DMS79 (cell line): Measurements from ENCODE around the gene RPL38.
"Not testable (repeated sequence)": the region's sequence is repeated elsewhere in the genome, so short reads cannot be mapped to it uniquely, and the experiment has no call there.

Source experiments
- DNase-seq: peaks from one replicate; lab custom pipeline; 2025; lab: John Stamatoyannopoulos, UW

The RPL38 gene

GRCh38 chr17:74185571-74186185 is 17.8 kb upstream of the RPL38 start:
- DNase-seq, result peak; percentile 3

- no peak for DNase-seq
Measured at GRCh38 chr17:74186498-74186897, 17.0 kb upstream of the RPL38 start.

- no peak for DNase-seq
Measured at GRCh38 chr17:74187761-74188160, 15.7 kb upstream of the RPL38 start.

- DNase-seq, result not testable (repeated sequence)
Measured at GRCh38 chr17:74188687-74189086, 14.8 kb upstream of the RPL38 start.

- DNase-seq, result no peak
Measured at GRCh38 chr17:74190154-74190553, 13.3 kb upstream of the RPL38 start.

GRCh38 chr17:74190807-74191406 is 12.6 kb upstream of the RPL38 start:
- DNase-seq, result no peak

GRCh38 chr17:74192950-74193781 is 10.3 kb upstream of the RPL38 start:
- peak; percentile 31 for DNase-seq

- no peak for DNase-seq
Measured at GRCh38 chr17:74194682-74195081, 8.8 kb upstream of the RPL38 start.

- no peak for DNase-seq
Measured at GRCh38 chr17:74196541-74197317, 6.7 kb upstream of the RPL38 start.

GRCh38 chr17:74197801-74198200 is 5.7 kb upstream of the RPL38 start:
- DNase-seq, result no peak

GRCh38 chr17:74198694-74199093 is 4.8 kb upstream of the RPL38 start:
- peak; percentile 15 for DNase-seq

- DNase-seq, result no peak
Measured at GRCh38 chr17:74199306-74200092, 4.0 kb upstream of the RPL38 start.

- no peak for DNase-seq
Measured at GRCh38 chr17:74200112-74200511, 3.4 kb upstream of the RPL38 start.

GRCh38 chr17:74201250-74201649 is 2.2 kb upstream of the RPL38 start:
- peak; percentile 52 for DNase-seq

- DNase-seq, result no peak
Measured at GRCh38 chr17:74201948-74202347, 1.5 kb upstream of the RPL38 start.

- peak; percentile 72 for DNase-seq
Measured at GRCh38 chr17:74202938-74203337, 540 bp upstream of the RPL38 start.

- DNase-seq, result no peak
Measured at GRCh38 chr17:74204474-74204873, 996 bp downstream of the RPL38 start.

- DNase-seq, result no peak
Measured at GRCh38 chr17:74205274-74205673, 1.8 kb downstream of the RPL38 start.

GRCh38 chr17:74206332-74206818 is 2.9 kb downstream of the RPL38 start:
- DNase-seq, result no peak

GRCh38 chr17:74210191-74211140 is 7.0 kb downstream of the RPL38 start:
- no peak for DNase-seq
